Chondrocyte (in vitro differentiated cells): ENCODE results near the gene EXOSC5. TPM values are rescaled to one million over a fixed set of nuclear protein-coding genes. Genes with fewer than 3 reads are reported as not detected.
"Not testable (repeated sequence)": the region's sequence is repeated elsewhere in the genome, so short reads cannot be mapped to it uniquely, and the experiment has no call there.

ENCODE experiments used
- DNase-seq: peaks from one replicate; pipeline ENCODE4 v3.0.0; 2021; ENCODE audit warnings: mixed read lengths, low spot score
- H3K27ac Mint-ChIP-seq: one replicate; pipeline ENCODE4 v1.8.0; 2021; ENCODE audit warnings: mild to moderate bottlenecking, moderate library complexity, mixed read lengths; ENCODE audit not compliant: unreplicated experiment
- H3K27me3 Mint-ChIP-seq: 2 replicates; pipeline ENCODE4 v1.8.0; 2021; ENCODE audit warnings: low read depth, mixed read lengths
- H3K36me3 Mint-ChIP-seq: 2 replicates; pipeline ENCODE4 v1.8.0; 2021; ENCODE audit warnings: low read depth, mixed read lengths
- H3K4me1 Mint-ChIP-seq: 2 replicates; pipeline ENCODE4 v1.8.0; 2021; ENCODE audit warnings: low read depth, mild to moderate bottlenecking, mixed read lengths
- H3K4me3 Mint-ChIP-seq: one replicate; pipeline ENCODE4 v1.8.0; 2021; ENCODE audit warnings: mild to moderate bottlenecking, moderate library complexity, mixed read lengths; ENCODE audit not compliant: unreplicated experiment
- H3K9me3 Mint-ChIP-seq: 2 replicates; pipeline ENCODE4 v1.8.0; 2021; ENCODE audit warnings: low read depth, mixed read lengths
- CTCF ChIP-seq: fragments of 200-600 bp; sonication (generic); IDR thresholded peaks from 2 replicates; pipeline ENCODE4 v1.5.0; 2021; ENCODE audit warnings: antibody characterized with exemption, mild to moderate bottlenecking, moderate library complexity
- total RNA-seq: library from RNA; stranded (reverse); gene quantifications from 3 replicates; pipeline ENCODE4 v1.2.1, GENCODE V29; 2021

EXOSC5 gene
- total RNA-seq, 1 donor from 2014 or later = 5.5 TPM

GRCh38 chr19:41441321-41441945 is 44.3 kb upstream of the EXOSC5 start:
- Mint-ChIP-seq H3K9me3 (no peaks in the 10 kb centered on the region), H3K27ac (no peak overlapping the region), H3K27me3 (peaks cover 11% of the 10 kb centered on the region), H3K36me3 (peaks cover 2% of the 10 kb centered on the region), H3K4me1 (peaks cover 3% of the 10 kb centered on the region), H3K4me3 (no peak overlapping the region)
- TF ChIP-seq CTCF = no peak
- peak; percentile 56 for DNase-seq

GRCh38 chr19:41439441-41440222 is 42.5 kb upstream of the EXOSC5 start, which contains the start of gene DMAC2:
TSS of gene DMAC2 (minus strand) at chr19:41439912. CDS start at chr19:41439899, 13 bp downstream.
- H3K4me3 Mint-ChIP-seq = no peak within 1 kb of the TSS
- H3K36me3 Mint-ChIP-seq = peaks cover 2% of the 10 kb centered on the region
- peak; percentile 97 for DNase-seq
- peaks cover 10% of the 10 kb centered on the region for H3K27me3 Mint-ChIP-seq
- TF ChIP-seq CTCF = peak; percentile 67
- no peaks in the 10 kb centered on the region for H3K9me3 Mint-ChIP-seq
- no peak within 1 kb of the TSS for H3K27ac Mint-ChIP-seq
- peaks cover 3% of the 10 kb centered on the region for H3K4me1 Mint-ChIP-seq

GRCh38 chr19:41437944-41438574 is 40.9 kb upstream of the EXOSC5 start:
- Mint-ChIP-seq H3K36me3 (peaks cover 2% of the 10 kb centered on the region), H3K27ac (peak overlapping the region; percentile 45), H3K4me1 (peaks cover 3% of the 10 kb centered on the region), H3K4me3 (no peak overlapping the region), H3K27me3 (no peaks in the 10 kb centered on the region), H3K9me3 (no peaks in the 10 kb centered on the region)
- no peak for TF ChIP-seq CTCF
- peak; percentile 49 for DNase-seq

GRCh38 chr19:41436674-41436951 is 39.5 kb upstream of the EXOSC5 start:
- H3K27ac Mint-ChIP-seq = no peak overlapping the region
- no peaks in the 10 kb centered on the region for H3K9me3 Mint-ChIP-seq
- TF ChIP-seq CTCF = no peak
- H3K27me3 Mint-ChIP-seq = no peaks in the 10 kb centered on the region
- H3K4me1 Mint-ChIP-seq = peaks cover 3% of the 10 kb centered on the region
- no peak overlapping the region for H3K4me3 Mint-ChIP-seq
- no peak for DNase-seq
- peaks cover 5% of the 10 kb centered on the region for H3K36me3 Mint-ChIP-seq

GRCh38 chr19:41435936-41436673 is 38.9 kb upstream of the EXOSC5 start:
- no peaks in the 10 kb centered on the region for H3K9me3 Mint-ChIP-seq
- H3K36me3 Mint-ChIP-seq = peaks cover 5% of the 10 kb centered on the region
- DNase-seq = peak; percentile 47
- peaks cover 3% of the 10 kb centered on the region for H3K4me1 Mint-ChIP-seq
- H3K4me3 Mint-ChIP-seq = no peak overlapping the region
- H3K27me3 Mint-ChIP-seq = no peaks in the 10 kb centered on the region
- H3K27ac Mint-ChIP-seq = no peak overlapping the region
- TF ChIP-seq CTCF = no peak

GRCh38 chr19:41435376-41435775 is 38.2 kb upstream of the EXOSC5 start:
- not testable (repeated sequence) for H3K4me3 Mint-ChIP-seq, H3K27ac Mint-ChIP-seq, H3K9me3 Mint-ChIP-seq, H3K27me3 Mint-ChIP-seq, H3K36me3 Mint-ChIP-seq, H3K4me1 Mint-ChIP-seq
- peak; percentile 43 for DNase-seq
